Progenitor cell of endocrine pancreas (in vitro differentiated cells): ENCODE data around the gene TRIOBP. TPM values are rescaled to one million over a fixed set of nuclear protein-coding genes. Genes with fewer than 3 reads are reported as not detected.

Source experiments
- DNase-seq: peaks from one replicate; pipeline ENCODE4 v3.0.0; 2021; ENCODE audit warnings: low spot score; ENCODE audit not compliant: unreplicated experiment
- H3K27ac Mint-ChIP-seq: 2 replicates; pipeline ENCODE4 v1.8.0; 2021; ENCODE audit warnings: mild to moderate bottlenecking, moderate library complexity, mixed read lengths
- H3K27me3 Mint-ChIP-seq: 2 replicates; pipeline ENCODE4 v1.8.0; 2021; ENCODE audit warnings: mixed read lengths
- H3K36me3 Mint-ChIP-seq: 2 replicates; pipeline ENCODE4 v1.8.0; 2022; ENCODE audit warnings: mixed read lengths; ENCODE audit not compliant: insufficient read depth
- H3K4me1 Mint-ChIP-seq: 2 replicates; pipeline ENCODE4 v1.8.0; 2021; ENCODE audit warnings: low read depth, mixed read lengths
- H3K4me3 Mint-ChIP-seq: 2 replicates; pipeline ENCODE4 v1.8.0; 2021; ENCODE audit warnings: low read depth, mild to moderate bottlenecking, moderate library complexity, mixed read lengths
- H3K9me3 Mint-ChIP-seq: 2 replicates; pipeline ENCODE4 v1.8.0; 2021; ENCODE audit warnings: low read depth, mixed read lengths
- total RNA-seq: library from RNA; stranded (reverse); gene quantifications from 2 replicates; pipeline ENCODE4 v1.2.1, GENCODE V29; 2021
- TF ChIP-seq, protein P1 (sequence below): fragments of 200-600 bp; sonication (generic); IDR thresholded peaks from one replicate; pipeline ENCODE4 v1.5.0; 2021; ENCODE audit warnings: antibody characterized with exemption, mild to moderate bottlenecking; ENCODE audit not compliant: unreplicated experiment

Gene TRIOBP
- total RNA-seq, 1 donor from 2014 or later: 78.7 TPM

DNA sequence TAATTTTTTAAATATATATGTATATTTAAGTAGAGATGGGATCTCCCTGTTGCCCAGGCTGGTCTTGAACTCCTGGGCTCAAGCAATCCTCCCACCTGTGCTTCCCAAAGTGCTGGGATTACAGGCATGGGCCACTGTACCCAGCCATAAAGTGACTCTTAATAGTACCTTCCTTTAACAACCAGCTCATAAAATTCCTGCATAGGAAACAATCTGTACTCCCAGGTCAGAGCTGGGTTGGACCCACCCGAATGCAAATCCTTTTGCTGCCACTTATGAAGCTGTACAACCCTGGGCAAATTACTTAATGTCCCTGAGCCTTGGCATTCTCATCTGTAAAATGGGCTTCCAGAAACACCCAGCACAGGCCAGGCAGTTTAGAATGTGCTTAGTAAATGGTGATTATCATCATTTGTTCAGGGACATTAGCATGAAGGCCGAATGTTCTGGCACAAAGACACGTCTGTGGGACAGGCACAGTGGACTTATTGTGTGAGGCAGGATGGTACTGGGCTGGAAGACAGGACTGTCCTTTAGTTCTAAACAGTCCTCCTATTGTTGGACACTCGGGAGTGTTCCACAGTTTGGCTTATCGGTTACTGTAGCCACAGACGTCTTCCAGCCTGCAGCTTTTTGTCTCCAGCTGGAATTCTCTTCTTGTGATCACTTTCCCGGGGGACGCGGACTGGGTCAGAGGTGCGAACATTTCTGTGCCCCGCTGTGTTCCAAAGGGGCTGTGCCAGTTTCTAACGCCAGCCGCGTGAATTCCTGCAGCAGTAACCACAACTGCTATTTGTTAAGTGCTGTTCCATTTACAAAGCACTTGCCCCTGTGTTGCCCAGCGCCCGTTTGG lies 32.4 kb upstream of the TRIOBP start:
- TF ChIP-seq, protein P1, sequence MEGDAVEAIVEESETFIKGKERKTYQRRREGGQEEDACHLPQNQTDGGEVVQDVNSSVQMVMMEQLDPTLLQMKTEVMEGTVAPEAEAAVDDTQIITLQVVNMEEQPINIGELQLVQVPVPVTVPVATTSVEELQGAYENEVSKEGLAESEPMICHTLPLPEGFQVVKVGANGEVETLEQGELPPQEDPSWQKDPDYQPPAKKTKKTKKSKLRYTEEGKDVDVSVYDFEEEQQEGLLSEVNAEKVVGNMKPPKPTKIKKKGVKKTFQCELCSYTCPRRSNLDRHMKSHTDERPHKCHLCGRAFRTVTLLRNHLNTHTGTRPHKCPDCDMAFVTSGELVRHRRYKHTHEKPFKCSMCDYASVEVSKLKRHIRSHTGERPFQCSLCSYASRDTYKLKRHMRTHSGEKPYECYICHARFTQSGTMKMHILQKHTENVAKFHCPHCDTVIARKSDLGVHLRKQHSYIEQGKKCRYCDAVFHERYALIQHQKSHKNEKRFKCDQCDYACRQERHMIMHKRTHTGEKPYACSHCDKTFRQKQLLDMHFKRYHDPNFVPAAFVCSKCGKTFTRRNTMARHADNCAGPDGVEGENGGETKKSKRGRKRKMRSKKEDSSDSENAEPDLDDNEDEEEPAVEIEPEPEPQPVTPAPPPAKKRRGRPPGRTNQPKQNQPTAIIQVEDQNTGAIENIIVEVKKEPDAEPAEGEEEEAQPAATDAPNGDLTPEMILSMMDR: no peak
- Mint-ChIP-seq H3K4me1 (peaks cover 18% of the 10 kb centered on the region), H3K27me3 (no peaks in the 10 kb centered on the region), H3K4me3 (no peak overlapping the region), H3K36me3 (peaks cover 5% of the 10 kb centered on the region), H3K9me3 (no peaks in the 10 kb centered on the region), H3K27ac (no peak overlapping the region)
- no peak for DNase-seq

DNA sequence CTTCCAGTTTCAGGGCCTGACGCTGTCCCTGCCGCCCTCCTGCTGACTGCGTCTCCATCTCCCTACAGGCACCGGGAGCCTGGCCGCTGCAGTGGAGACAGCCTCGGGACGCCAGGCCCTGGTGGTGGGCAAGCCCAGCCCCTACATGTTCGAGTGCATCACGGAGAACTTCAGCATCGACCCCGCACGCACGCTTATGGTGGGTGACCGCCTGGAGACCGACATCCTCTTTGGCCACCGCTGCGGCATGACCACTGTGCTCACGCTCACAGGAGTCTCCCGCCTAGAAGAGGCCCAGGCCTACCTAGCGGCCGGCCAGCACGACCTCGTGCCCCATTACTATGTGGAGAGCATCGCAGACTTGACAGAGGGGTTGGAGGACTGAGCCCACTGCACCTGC lies 31.4 kb upstream of the TRIOBP start:
- H3K27me3 Mint-ChIP-seq: no peaks in the 10 kb centered on the region
- DNase-seq: no peak
- H3K4me3 Mint-ChIP-seq: no peak overlapping the region
- no peaks in the 10 kb centered on the region for H3K9me3 Mint-ChIP-seq
- peaks cover 5% of the 10 kb centered on the region for H3K36me3 Mint-ChIP-seq
- TF ChIP-seq, protein P1: no peak
- no peak overlapping the region for H3K27ac Mint-ChIP-seq
- H3K4me1 Mint-ChIP-seq: peaks cover 8% of the 10 kb centered on the region

DNA sequence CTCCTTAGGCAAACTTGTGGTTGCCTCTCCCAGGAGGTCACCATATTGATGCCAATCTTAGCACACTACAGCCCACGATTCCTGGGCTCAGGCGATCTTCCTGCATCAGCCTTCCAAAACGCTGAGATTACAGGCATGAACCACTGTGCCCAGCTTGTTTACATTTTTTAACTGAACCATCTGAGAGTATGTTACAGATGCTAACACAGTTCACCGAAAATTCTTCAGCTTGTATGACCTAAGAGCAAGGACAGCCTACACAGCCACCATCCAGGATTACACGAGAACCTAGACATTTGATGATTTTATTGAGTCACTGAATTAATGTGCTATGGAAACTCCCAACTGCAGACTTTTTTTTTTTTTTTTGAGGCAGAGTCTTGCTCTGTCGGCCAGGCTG lies 27.3 kb upstream of the TRIOBP start:
- no peaks in the 10 kb centered on the region for H3K9me3 Mint-ChIP-seq
- no peak overlapping the region for H3K4me3 Mint-ChIP-seq
- no peak overlapping the region for H3K27ac Mint-ChIP-seq
- TF ChIP-seq, protein P1: no peak
- H3K27me3 Mint-ChIP-seq: no peaks in the 10 kb centered on the region
- H3K4me1 Mint-ChIP-seq: no peaks in the 10 kb centered on the region
- H3K36me3 Mint-ChIP-seq: peaks cover 5% of the 10 kb centered on the region
- no peak for DNase-seq

DNA sequence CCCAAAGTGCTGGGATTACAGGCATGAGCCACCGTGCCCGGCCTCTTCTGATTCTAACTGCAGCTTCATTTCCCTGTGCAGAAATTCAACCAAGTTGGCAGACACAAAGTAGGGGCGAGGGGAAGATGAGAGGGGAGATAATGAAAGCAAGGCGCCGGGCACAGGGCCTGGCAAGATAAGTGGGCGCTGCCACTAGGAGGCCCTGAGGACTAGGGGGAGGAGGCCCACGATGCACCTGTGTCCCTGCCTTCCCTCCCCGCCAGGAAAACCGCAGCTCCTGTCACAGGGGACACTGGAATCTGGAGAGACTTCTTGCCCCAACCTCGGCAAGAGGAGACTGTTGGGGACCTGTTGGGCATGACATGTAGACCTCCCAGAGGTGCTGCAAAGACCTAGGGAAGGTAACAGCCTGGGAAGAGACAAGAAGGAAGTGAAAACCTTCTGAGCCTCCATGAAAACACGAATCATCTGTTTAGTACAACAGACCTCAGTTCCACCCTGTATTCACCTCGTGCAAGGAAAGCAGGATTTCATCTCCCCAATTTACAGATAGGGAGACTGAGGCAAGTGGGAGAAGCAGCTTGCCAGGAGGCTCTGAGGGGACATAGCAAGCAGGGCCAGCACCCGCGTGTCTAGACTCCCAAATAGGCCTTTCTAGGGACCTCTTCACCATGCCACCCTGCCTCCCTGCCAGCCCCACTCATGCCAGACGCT lies 24.5 kb upstream of the TRIOBP start:
- Mint-ChIP-seq H3K27me3 (peaks cover 9% of the 10 kb centered on the region), H3K36me3 (no peaks in the 10 kb centered on the region), H3K27ac (no peak overlapping the region), H3K4me3 (no peak overlapping the region), H3K4me1 (peaks cover 1% of the 10 kb centered on the region), H3K9me3 (no peaks in the 10 kb centered on the region)
- TF ChIP-seq, protein P1: no peak
- no peak for DNase-seq

DNA sequence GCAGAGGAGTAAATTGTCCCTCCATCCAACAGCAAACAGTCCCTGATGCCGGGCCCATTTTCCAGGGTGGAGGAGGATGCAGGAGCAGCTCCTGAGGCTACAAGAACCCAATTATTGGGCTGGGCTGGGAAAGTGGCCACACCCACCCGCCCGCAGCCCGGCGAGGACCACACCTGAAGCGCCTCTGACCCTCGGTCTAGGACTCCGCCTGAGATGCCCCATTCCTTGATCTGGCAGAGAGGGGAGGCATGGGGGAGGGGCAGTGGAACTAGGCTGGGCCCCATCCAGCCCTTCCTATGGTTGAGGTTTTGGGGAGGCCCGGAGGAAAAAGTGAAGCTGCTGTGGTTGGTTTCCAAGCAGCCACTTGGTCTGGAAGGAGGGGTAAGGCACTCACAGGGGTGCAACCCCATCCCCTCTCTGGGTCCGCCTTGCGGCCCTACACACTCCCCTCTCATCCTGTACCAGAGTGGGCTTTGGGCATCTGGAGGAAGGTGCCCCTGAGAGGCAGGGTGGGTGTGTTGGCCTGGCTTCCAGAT lies 23.9 kb upstream of the TRIOBP start:
- Mint-ChIP-seq H3K4me3 (no peak overlapping the region), H3K9me3 (no peaks in the 10 kb centered on the region), H3K27me3 (peaks cover 11% of the 10 kb centered on the region), H3K27ac (no peak overlapping the region), H3K36me3 (no peaks in the 10 kb centered on the region), H3K4me1 (peaks cover 1% of the 10 kb centered on the region)
- TF ChIP-seq, protein P1: no peak
- DNase-seq: no peak
